Measurements from ENCODE around the gene ETNK1.

Gene ETNK1

GRCh38 chr12:22668441-22668840, 43.5 kb downstream of the ETNK1 start:
- H3K4me3 ChIP-seq (ENCODE audit: low read depth, low read length) = no peak overlapping the region
- DNase-seq (ENCODE audit: low read depth) = no peak
- TF ChIP-seq CTCF (IDR thresholded peaks at IDR 0.05; ENCODE audit: low read depth, low read length) (no peak), POLR2A (IDR thresholded peaks at IDR 0.05; ENCODE audit: extremely low read depth, insufficient read length) (no peak), MYC (IDR thresholded peaks at IDR 0.05; ENCODE audit: low read depth, low read length) (no peak), MAX (IDR thresholded peaks at IDR 0.05; ENCODE audit: low read depth, low read length) (no peak)

GRCh38 chr12:22670762-22671161, 45.8 kb downstream of the ETNK1 start:
- DNase-seq (ENCODE audit: low read depth) = no peak
- H3K4me3 ChIP-seq (ENCODE audit: low read depth, low read length) = no peak overlapping the region
- TF ChIP-seq MYC (IDR thresholded peaks at IDR 0.05; ENCODE audit: low read depth, low read length) = no peak
- TF ChIP-seq POLR2A (IDR thresholded peaks at IDR 0.05; ENCODE audit: extremely low read depth, insufficient read length) = no peak
- TF ChIP-seq MAX (IDR thresholded peaks at IDR 0.05; ENCODE audit: low read depth, low read length) = no peak
- no peak for TF ChIP-seq CTCF (IDR thresholded peaks at IDR 0.05; ENCODE audit: low read depth, low read length)

GRCh38 chr12:22672951-22673350, 48.0 kb downstream of the ETNK1 start:
- DNase-seq (ENCODE audit: low read depth) = no peak
- H3K4me3 ChIP-seq (ENCODE audit: low read depth, low read length) = no peak overlapping the region
- TF ChIP-seq CTCF (IDR thresholded peaks at IDR 0.05; ENCODE audit: low read depth, low read length) (no peak), POLR2A (IDR thresholded peaks at IDR 0.05; ENCODE audit: extremely low read depth, insufficient read length) (no peak), MYC (IDR thresholded peaks at IDR 0.05; ENCODE audit: low read depth, low read length) (no peak), MAX (IDR thresholded peaks at IDR 0.05; ENCODE audit: low read depth, low read length) (no peak)

- no peak for DNase-seq (ENCODE audit: low read depth)
- H3K4me3 ChIP-seq (ENCODE audit: low read depth, low read length) = no peak overlapping the region
- TF ChIP-seq CTCF (IDR thresholded peaks at IDR 0.05; ENCODE audit: low read depth, low read length) (no peak), MYC (IDR thresholded peaks at IDR 0.05; ENCODE audit: low read depth, low read length) (no peak), POLR2A (IDR thresholded peaks at IDR 0.05; ENCODE audit: extremely low read depth, insufficient read length) (no peak), MAX (IDR thresholded peaks at IDR 0.05; ENCODE audit: low read depth, low read length) (no peak)
Observed at GRCh38 chr12:22677781-22678574, 53.0 kb downstream of the ETNK1 start.

GRCh38 chr12:22682663-22683062, 57.7 kb downstream of the ETNK1 start:
- TF ChIP-seq POLR2A (IDR thresholded peaks at IDR 0.05; ENCODE audit: extremely low read depth, insufficient read length) (no peak), CTCF (IDR thresholded peaks at IDR 0.05; ENCODE audit: low read depth, low read length) (no peak), MYC (IDR thresholded peaks at IDR 0.05; ENCODE audit: low read depth, low read length) (no peak), MAX (IDR thresholded peaks at IDR 0.05; ENCODE audit: low read depth, low read length) (no peak)
- peak; percentile 35 for DNase-seq (ENCODE audit: low read depth)
- no peak overlapping the region for H3K4me3 ChIP-seq (ENCODE audit: low read depth, low read length)

Measured in NB4 (cell line).